H1 (cell line): ENCODE data around the gene CAMTA1. TPM values are rescaled to one million over a fixed set of nuclear protein-coding genes. Genes with fewer than 3 reads are reported as not detected.

Experiments
- CTCF ChIA-PET: fragments of 300-600 bp; sonication (Branson Sonifier 250); formaldehyde crosslinking; loops from one replicate; lab custom pipeline; 2021; ENCODE audit not compliant: partially characterized antibody; lab: Charles Lee
- POLR2A ChIA-PET: fragments of 300-600 bp; sonication (Branson Sonifier 250); formaldehyde crosslinking; loops from one replicate; lab custom pipeline; 2021; ENCODE audit warnings: inconsistent platforms; ENCODE audit not compliant: partially characterized antibody; lab: Charles Lee
- DNase-seq, 2 experiments: peaks; one replicate each; pipeline versions ENCODE4 v3.0.0 to v3.0.0-alpha.2; 2010 to 2022; ENCODE audit warnings: low spot score in 2 of 2, low read depth in 1 of 2, mixed read lengths in 1 of 2
- FAIRE-seq: peaks from 2 replicates; lab custom pipeline; 2011; peaks lifted over from hg19 to GRCh38; lab: Jason Lieb, UNC
- H2AFZ ChIP-seq: 2 replicates; pipeline ENCODE4 v1.8.1; 2012; ENCODE audit warnings: low read length, inconsistent platforms
- H2AK5ac ChIP-seq: 2 replicates; pipeline ENCODE4 v1.6.1; 2013; ENCODE audit warnings: low read depth, low read length
- H2BK120ac ChIP-seq: replicated peaks from 2 replicates; pipeline ENCODE3; 2013; ENCODE audit warnings: low read depth, low read length, inconsistent platforms
- H2BK12ac ChIP-seq: 2 replicates; pipeline ENCODE4 v1.6.1; 2013; ENCODE audit warnings: low read depth, low read length
- H2BK15ac ChIP-seq: 2 replicates; pipeline ENCODE4 v1.6.1; 2013; ENCODE audit warnings: low read length
- H2BK20ac ChIP-seq: 2 replicates; pipeline ENCODE4 v1.6.1; 2013; ENCODE audit warnings: low read length
- H2BK5ac ChIP-seq: 2 replicates; pipeline ENCODE4 v1.6.1; 2013; ENCODE audit warnings: low read depth, low read length
- H3K14ac ChIP-seq: 2 replicates; pipeline ENCODE4 v1.6.1; 2013; ENCODE audit warnings: inconsistent platforms; ENCODE audit not compliant: insufficient read length
- H3K18ac ChIP-seq: 2 replicates; pipeline ENCODE4 v1.6.1; 2013; ENCODE audit warnings: low read length; ENCODE audit errors: extremely low read depth
- H3K23ac ChIP-seq: 2 replicates; pipeline ENCODE4 v1.6.1; 2013; ENCODE audit warnings: inconsistent platforms; ENCODE audit not compliant: insufficient read length
- H3K23me2 ChIP-seq: 2 replicates; pipeline ENCODE4 v1.6.1; 2013; ENCODE audit warnings: low read depth, low read length
- H3K27ac ChIP-seq: 2 replicates; pipeline ENCODE4 v1.6.1; 2011; ENCODE audit warnings: low read depth, low read length, inconsistent platforms
- H3K27me3 ChIP-seq, 4 experiments: replicated peaks in 1 of 4; 1 replicate in 1 of 4; 2 replicates in 3 of 4; pipeline versions ENCODE4 v1.6.1 to v1.8.1; 2011 to 2013; ENCODE audit warnings: low read length in 3 of 4, mild to moderate bottlenecking in 3 of 4, inconsistent platforms in 2 of 4, mixed read lengths in 2 of 4, moderate library complexity in 1 of 4; ENCODE audit not compliant: control insufficient read depth in 3 of 4, insufficient read depth in 3 of 4; ENCODE audit errors: extremely low read depth in 1 of 4
- H3K36me3 ChIP-seq, 4 experiments: 2 replicates each; pipeline versions ENCODE4 v1.6.1 to v1.8.1; 2011 to 2013; ENCODE audit warnings: mild to moderate bottlenecking in 4 of 4, low read length in 3 of 4, moderate library complexity in 2 of 4, control low read depth in 1 of 4, inconsistent platforms in 1 of 4; ENCODE audit not compliant: insufficient read depth in 4 of 4, control insufficient read depth in 2 of 4
- H3K4ac ChIP-seq: replicated peaks from 2 replicates; pipeline ENCODE3; 2013; ENCODE audit warnings: low read length, low read depth, mixed read lengths, inconsistent platforms; ENCODE audit not compliant: insufficient read length
- H3K4me1 ChIP-seq, 4 experiments: replicated peaks in 1 of 4; 1 replicate in 1 of 4; 2 replicates in 3 of 4; pipeline versions ENCODE4 v1.6.1 to v1.8.1; 2011 to 2013; ENCODE audit warnings: low read length in 3 of 4, inconsistent platforms in 2 of 4, mixed read lengths in 1 of 4; ENCODE audit not compliant: insufficient read depth in 4 of 4, control insufficient read depth in 3 of 4
- H3K4me2 ChIP-seq, 2 experiments: 2 replicates each; pipeline versions ENCODE4 v1.6.1 to v1.8.1; 2011 to 2013; ENCODE audit warnings: low read depth in 2 of 2, low read length in 2 of 2, control low read depth in 1 of 2, inconsistent platforms in 1 of 2, mild to moderate bottlenecking in 1 of 2; ENCODE audit not compliant: insufficient read depth in 1 of 2
- H3K4me3 ChIP-seq, 4 experiments: fragments of 200-600, 300-600 bp in 1 of 4; sonication (generic), shearing (Covaris generic), sonication (Bioruptor Twin) in 1 of 4; 2 replicates each; pipeline versions ENCODE4 v1.5.1 to v1.8.1; 2011 to 2016; ENCODE audit warnings: low read length in 4 of 4, low read depth in 3 of 4, control low read depth in 2 of 4, inconsistent platforms in 2 of 4, mild to moderate bottlenecking in 2 of 4, mixed read lengths in 1 of 4, moderate library complexity in 1 of 4; ENCODE audit not compliant: insufficient read depth in 2 of 4; ENCODE audit errors: extremely low read depth in 1 of 4
- H3K56ac ChIP-seq: replicated peaks from 2 replicates; pipeline ENCODE3; 2013; ENCODE audit warnings: low read depth, mild to moderate bottlenecking, mixed read lengths, low read length, inconsistent platforms; ENCODE audit not compliant: insufficient read length
- H3K79me1 ChIP-seq: 2 replicates; pipeline ENCODE4 v1.6.1; 2013; ENCODE audit warnings: low read depth, low read length, control low read depth
- H3K79me2 ChIP-seq, 2 experiments: 2 replicates each; pipeline versions ENCODE4 v1.6.1 to v1.8.1; 2012 to 2013; ENCODE audit warnings: low read length in 2 of 2, mild to moderate bottlenecking in 2 of 2, inconsistent platforms in 1 of 2; ENCODE audit not compliant: insufficient read depth in 2 of 2, control insufficient read depth in 1 of 2
- H3K9ac ChIP-seq, 4 experiments: replicated peaks in 1 of 4; 1 replicate in 1 of 4; 2 replicates in 3 of 4; pipeline versions ENCODE4 v1.6.1 to v1.8.1; 2011 to 2013; ENCODE audit warnings: low read depth in 3 of 4, low read length in 3 of 4, control low read depth in 2 of 4, mild to moderate bottlenecking in 2 of 4, moderate library complexity in 2 of 4, inconsistent platforms in 1 of 4; ENCODE audit errors: extremely low read depth in 1 of 4
- H3K9me3 ChIP-seq, 2 experiments: 2 replicates each; pipeline versions ENCODE4 v1.6.1 to v1.8.1; 2012 to 2013; ENCODE audit warnings: mild to moderate bottlenecking in 2 of 2, moderate library complexity in 2 of 2, control low read depth in 1 of 2, inconsistent platforms in 1 of 2, low read depth in 1 of 2, low read length in 1 of 2, mixed read lengths in 1 of 2; ENCODE audit not compliant: insufficient read depth in 2 of 2
- H4K20me1 ChIP-seq, 2 experiments: replicated peaks in 1 of 2; 2 replicates each; pipeline versions ENCODE3 to v1.8.1; 2011 to 2013; ENCODE audit warnings: inconsistent platforms in 2 of 2, low read length in 2 of 2, mild to moderate bottlenecking in 1 of 2; ENCODE audit not compliant: insufficient read depth in 2 of 2, control insufficient read depth in 1 of 2
- H4K5ac ChIP-seq: 2 replicates; pipeline ENCODE4 v1.6.1; 2013; ENCODE audit warnings: low read length, low read depth, mixed read lengths, inconsistent platforms; ENCODE audit not compliant: insufficient read length
- H4K8ac ChIP-seq: 2 replicates; pipeline ENCODE4 v1.8.0; 2013; ENCODE audit warnings: mild to moderate bottlenecking, moderate library complexity, low read length, inconsistent platforms; ENCODE audit not compliant: insufficient read depth; ENCODE audit errors: extremely low read depth
- H4K91ac ChIP-seq: replicated peaks from 2 replicates; pipeline ENCODE3; 2013; ENCODE audit warnings: low read length, mixed read lengths, inconsistent platforms; ENCODE audit not compliant: insufficient read length
- ATF2 ChIP-seq: IDR thresholded peaks from 2 replicates; pipeline ENCODE4 v1.6.1; 2012; ENCODE audit warnings: low read length, inconsistent platforms
- CHD1 ChIP-seq: IDR thresholded peaks from 2 replicates; pipeline ENCODE4 v1.6.1; 2012; ENCODE audit warnings: low read depth, low read length, improper control_type of control experiment
- MAX ChIP-seq: IDR thresholded peaks from 2 replicates; pipeline ENCODE4 v1.6.1; 2012; ENCODE audit warnings: inconsistent platforms
- POLR2AphosphoS5 ChIP-seq: IDR thresholded peaks from 2 replicates; pipeline ENCODE4 v1.6.1; 2011; ENCODE audit warnings: low read depth, low read length
- SP2 ChIP-seq: IDR thresholded peaks from 2 replicates; pipeline ENCODE4 v1.6.1; 2012; ENCODE audit warnings: mild to moderate bottlenecking, low read length, inconsistent platforms
- SP4 ChIP-seq: IDR thresholded peaks from 2 replicates; pipeline ENCODE4 v1.6.1; 2012; ENCODE audit warnings: low read length, inconsistent platforms
- TAF1 ChIP-seq: IDR thresholded peaks from 2 replicates; pipeline ENCODE4 v1.6.1; 2011; ENCODE audit warnings: mild to moderate bottlenecking, low read depth, low read length
- USF2 ChIP-seq: IDR thresholded peaks from 2 replicates; pipeline ENCODE4 v1.6.1; 2011; ENCODE audit warnings: low read length, improper control_type of control experiment
- WGBS, 2 experiments: shearing (Covaris generic) in 1 of 2; methylation state at CpG; one replicate each; pipeline versions ENCODE4 v1.1.6 to v1.1.7; 2013 to 2015; ENCODE audit warnings: low lambda C conversion rate in 2 of 2, mixed read lengths in 2 of 2, inconsistent platforms in 1 of 2, low coverage in 1 of 2, missing lambda C conversion rate in 1 of 2; ENCODE audit not compliant: insufficient replicate concordance in 2 of 2, insufficient coverage in 1 of 2, insufficient read length in 1 of 2; ENCODE audit errors: extremely low coverage in 1 of 2, missing lambda C conversion rate in 1 of 2; 5-methylcytosine and 5-hydroxymethylcytosine counted together
- polyA plus RNA-seq, 7 experiments: library from polyadenylated mRNA; depleted of rRNA in 3 of 7; stranded (reverse) in 5 of 7; unstranded in 2 of 7; fragments of >200 nt in 5 of 7; fragments of 200-250 nt in 2 of 7; gene quantifications; 1 replicate in 5 of 7; 2 replicates in 1 of 7; 4 replicates in 1 of 7; pipeline versions ENCODE4 v1.2.1 to v1.2.3, GENCODE V29; 2011 to 2013; ENCODE audit warnings: missing spikeins in 2 of 7, mixed read lengths in 2 of 7
- total RNA-seq: library from RNA; stranded (reverse); fragmentation: NEBNext Ultra II Directional; extraction: Animal tissue kit (Norgen Biotek cat#: 25700); gene quantifications from 2 replicates; pipeline ENCODE4 v1.2.1, GENCODE V29; 2021
- TF ChIP-seq, protein P1 (sequence below), 3 experiments: IDR thresholded peaks; 1 replicate in 2 of 3; 2 replicates in 1 of 3; pipeline versions ENCODE4 v1.5.1 to v1.6.1; 2011; ENCODE audit warnings: low read length in 3 of 3, mild to moderate bottlenecking in 3 of 3, inconsistent platforms in 2 of 3, low read depth in 1 of 3, moderate library complexity in 1 of 3; ENCODE audit not compliant: insufficient read depth in 1 of 3; ENCODE audit errors: control extremely low read depth in 1 of 3

Gene CAMTA1
- total and polyA plus RNA-seq, 2 of the 8 experiments (the other 6 are each of a cell fraction or from before 2014, with no cell fraction given): 65.0 to 119 TPM

DNA sequence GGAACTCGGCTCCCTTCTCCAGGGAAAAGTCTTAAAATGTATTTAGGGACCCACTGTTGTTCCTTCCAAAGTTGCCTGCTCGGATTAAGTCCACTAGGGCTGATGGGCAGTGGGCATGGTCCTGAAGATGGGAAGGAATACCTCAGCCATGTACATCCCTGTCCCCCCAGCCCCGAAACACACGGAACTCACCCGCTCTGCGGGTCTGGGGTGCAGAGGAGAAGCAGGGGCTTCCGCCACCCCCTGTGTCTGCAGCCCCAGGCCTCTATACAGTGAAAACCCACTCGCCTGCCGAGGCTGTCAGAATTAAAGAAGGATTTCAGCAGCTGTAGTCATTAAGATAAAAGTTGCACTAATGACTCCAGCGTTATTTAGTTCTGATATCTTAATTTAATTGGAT lies 773.2 kb downstream of the CAMTA1 start:
- ChIA-PET POLR2A (interaction anchor here (1.3 kb wide), 1 partner anchor 334 kb away, joined by 3 read pairs; no protein-coding TSS in a partner anchor), CTCF (interaction anchor here (1.1 to 6.6 kb wide), 8 partner anchors 16 to 89 kb away, joined by 3 to 42 read pairs (median 5); no protein-coding TSS in a partner anchor)
- Histone ChIP-seq H2BK20ac (no peak overlapping the region), H2BK120ac (no peak overlapping the region), H3K79me2 (no peaks in the 10 kb centered on the region), H3K9ac (no peak overlapping the region), H2BK15ac (no peak overlapping the region), H2AFZ (no peak overlapping the region), H3K9me3 (peaks cover 0 to 3% of the 10 kb centered on the region in 2 experiments; a peak in 1 of 4 replicates), H4K91ac (no peak overlapping the region), H2BK5ac (no peak overlapping the region), H2AK5ac (no peak overlapping the region), H4K5ac (no peak overlapping the region), H3K79me1 (no peaks in the 10 kb centered on the region), H3K27ac (no peak overlapping the region), H2BK12ac (no peak overlapping the region), H3K4me3 (no peak overlapping the region), H3K18ac (no peak overlapping the region), H3K23me2 (no peaks in the 10 kb centered on the region), H3K14ac (no peak overlapping the region), H3K56ac (no peak overlapping the region), H3K4ac (no peak overlapping the region), H3K23ac (no peak overlapping the region), H3K27me3 (no peaks in the 10 kb centered on the region; a peak in 1 of 7 replicates), H3K4me2 (no peak overlapping the region), H3K36me3 (no peaks in the 10 kb centered on the region), H4K8ac (no peak overlapping the region), H4K20me1 (no peaks in the 10 kb centered on the region), H3K4me1 (peaks cover 0 to 1% (median 0%) of the 10 kb centered on the region in 4 experiments; a peak in 3 of 7 replicates)
- no peak for DNase-seq
- FAIRE-seq: no peak
- 91% methylated on average over 10 of the region's 10 CpGs; no CpG with 5 or more reads in 1 of the 2 experiments for WGBS, 2 experiments
- TF ChIP-seq MAX (no peak), ATF2 (no peak), SP2 (no peak), SP4 (no peak), CHD1 (no peak), TAF1 (no peak), USF2 (no peak), POLR2AphosphoS5 (no peak)
- TF ChIP-seq, protein P1, sequence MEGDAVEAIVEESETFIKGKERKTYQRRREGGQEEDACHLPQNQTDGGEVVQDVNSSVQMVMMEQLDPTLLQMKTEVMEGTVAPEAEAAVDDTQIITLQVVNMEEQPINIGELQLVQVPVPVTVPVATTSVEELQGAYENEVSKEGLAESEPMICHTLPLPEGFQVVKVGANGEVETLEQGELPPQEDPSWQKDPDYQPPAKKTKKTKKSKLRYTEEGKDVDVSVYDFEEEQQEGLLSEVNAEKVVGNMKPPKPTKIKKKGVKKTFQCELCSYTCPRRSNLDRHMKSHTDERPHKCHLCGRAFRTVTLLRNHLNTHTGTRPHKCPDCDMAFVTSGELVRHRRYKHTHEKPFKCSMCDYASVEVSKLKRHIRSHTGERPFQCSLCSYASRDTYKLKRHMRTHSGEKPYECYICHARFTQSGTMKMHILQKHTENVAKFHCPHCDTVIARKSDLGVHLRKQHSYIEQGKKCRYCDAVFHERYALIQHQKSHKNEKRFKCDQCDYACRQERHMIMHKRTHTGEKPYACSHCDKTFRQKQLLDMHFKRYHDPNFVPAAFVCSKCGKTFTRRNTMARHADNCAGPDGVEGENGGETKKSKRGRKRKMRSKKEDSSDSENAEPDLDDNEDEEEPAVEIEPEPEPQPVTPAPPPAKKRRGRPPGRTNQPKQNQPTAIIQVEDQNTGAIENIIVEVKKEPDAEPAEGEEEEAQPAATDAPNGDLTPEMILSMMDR (IDR thresholded peaks at IDR 0.05; ENCODE audit: control extremely low read depth in 1 of 3, insufficient read depth in 1 of 3, low read depth in 1 of 3, low read length in 3 of 3): no peak
